NCI-H2196 (cell line): ENCODE measurements around the gene RSL1D1.
"Not testable (repeated sequence)": the region's sequence is repeated elsewhere in the genome, so short reads cannot be mapped to it uniquely, and the experiment has no call there.

Experiments used
- DNase-seq: peaks from one replicate; lab custom pipeline; 2025; ENCODE audit not compliant: unreplicated experiment; lab: John Stamatoyannopoulos, UW

RSL1D1 gene

DNA sequence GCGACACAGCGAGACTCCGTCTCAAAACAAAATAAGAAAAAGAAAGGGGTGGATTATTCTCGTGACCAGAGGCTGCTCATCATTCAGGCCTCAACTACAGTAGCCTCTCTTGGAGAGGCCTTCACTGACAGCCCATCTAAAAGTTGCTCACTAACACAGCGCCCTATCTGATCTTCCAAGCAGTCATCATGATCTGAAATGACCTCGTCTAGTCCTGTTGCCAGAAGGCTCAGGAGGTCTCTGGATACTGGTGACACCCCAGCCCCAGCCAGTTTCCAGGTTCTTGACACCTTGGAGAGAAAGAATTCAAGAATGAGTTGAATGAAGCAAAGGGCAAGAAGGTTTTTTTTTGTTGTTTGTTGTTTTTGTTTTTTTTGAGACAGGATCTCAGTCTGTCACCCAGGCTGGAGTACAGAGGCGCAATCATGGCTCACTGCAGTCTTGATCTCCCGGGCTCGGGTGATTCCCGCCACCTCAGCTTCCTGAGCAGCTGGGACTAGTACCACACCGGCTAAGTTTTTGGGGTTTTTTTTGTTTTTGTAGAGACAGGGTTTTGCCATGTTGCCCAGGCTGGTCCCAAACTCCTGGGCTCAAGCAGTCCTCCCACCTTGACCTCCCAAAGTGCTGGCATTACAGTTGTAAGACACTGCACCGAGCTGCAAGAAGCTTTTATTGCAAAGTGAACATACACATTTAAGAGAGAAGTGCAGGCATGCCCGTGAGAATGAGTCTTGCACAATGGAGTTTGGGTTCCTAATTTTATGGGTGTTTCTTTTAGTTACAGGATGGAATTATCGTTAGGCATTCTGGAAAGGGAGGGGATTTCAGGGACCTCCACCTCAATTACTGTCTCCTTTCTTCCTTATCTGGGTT is 51.6 kb downstream of the RSL1D1 start:
- DNase-seq: no peak

DNA sequence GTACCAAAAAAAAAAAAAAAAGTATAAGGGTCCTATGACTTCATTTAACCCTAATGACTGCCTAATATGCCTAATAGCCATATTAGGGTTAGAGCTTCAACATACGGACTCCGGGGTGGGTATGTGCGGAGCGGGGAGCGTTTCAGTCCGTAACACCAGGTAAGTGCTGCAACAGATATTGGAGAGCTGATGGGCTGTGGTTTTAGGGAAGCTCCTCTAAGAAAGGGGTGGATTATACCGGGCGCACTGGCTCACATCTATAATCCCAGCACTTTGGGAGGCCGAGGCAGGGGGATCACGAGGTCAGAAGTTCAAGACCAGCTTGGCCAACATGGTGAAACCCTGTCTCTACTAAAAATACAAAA is 52.3 kb downstream of the RSL1D1 start:
- no peak for DNase-seq

DNA sequence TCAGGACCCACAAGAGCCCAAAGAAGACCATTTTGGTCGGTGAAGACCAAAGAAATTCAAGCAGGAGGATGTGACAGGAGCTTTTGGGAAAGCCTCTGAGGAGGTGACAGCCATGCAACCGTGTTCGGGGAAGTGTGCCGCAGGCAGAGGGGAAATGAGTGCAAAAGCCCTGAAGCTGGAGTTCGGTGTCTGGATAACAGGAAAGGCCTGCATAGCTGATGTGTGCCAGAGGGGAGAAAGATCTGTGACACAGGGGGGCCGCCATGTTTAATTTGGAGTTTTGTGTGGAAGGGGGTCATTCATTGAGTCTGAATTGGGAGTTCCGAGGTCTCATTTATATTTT is 53.4 kb downstream of the RSL1D1 start:
- DNase-seq: no peak

DNA sequence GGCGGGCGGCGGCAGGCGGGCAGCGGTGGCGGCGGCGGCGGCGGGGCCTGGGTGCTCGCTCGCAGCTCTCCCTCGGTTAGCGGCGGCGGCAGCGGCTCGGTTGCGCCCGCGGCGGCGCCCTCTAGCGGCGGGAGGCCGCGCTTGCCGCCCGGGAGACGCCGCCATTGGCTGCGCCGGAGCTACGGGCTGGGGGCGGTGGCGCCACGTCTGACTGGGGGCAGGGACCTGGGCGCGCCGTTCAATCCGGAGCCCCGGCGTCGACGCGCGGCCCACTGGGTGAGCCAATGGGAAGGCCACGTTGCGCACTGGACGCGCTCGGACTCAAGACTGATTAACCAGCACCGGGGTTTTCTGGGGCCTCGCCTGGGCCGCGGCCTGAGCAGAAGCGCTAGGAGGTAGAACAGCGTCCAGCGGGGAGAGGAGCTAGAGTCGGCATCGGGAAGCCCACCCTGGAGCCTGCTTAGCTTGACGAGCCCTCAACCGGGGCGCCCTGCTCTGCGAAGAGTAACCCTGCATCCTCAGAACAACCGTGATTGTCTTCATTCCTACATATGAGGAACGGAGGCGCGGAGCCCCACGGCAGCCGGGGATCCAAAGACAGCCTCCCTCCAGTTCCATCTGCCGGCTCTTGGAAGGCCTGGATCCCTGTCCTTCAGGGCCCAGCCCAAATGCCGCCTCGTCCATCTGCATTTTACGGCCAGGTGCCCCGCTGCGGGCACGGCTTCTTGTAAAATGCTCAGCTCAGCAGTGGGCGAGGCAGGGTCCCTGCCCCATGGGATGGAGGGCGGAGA is 54.0 kb downstream of the RSL1D1 start, which contains the start of gene ZC3H7A:
Gene ZC3H7A (minus strand): TSS at position 93 of the 791 bp plus-strand sequence. CDS start 14,904 bp downstream, outside the sequence.
- peak; percentile 95 for DNase-seq

DNA sequence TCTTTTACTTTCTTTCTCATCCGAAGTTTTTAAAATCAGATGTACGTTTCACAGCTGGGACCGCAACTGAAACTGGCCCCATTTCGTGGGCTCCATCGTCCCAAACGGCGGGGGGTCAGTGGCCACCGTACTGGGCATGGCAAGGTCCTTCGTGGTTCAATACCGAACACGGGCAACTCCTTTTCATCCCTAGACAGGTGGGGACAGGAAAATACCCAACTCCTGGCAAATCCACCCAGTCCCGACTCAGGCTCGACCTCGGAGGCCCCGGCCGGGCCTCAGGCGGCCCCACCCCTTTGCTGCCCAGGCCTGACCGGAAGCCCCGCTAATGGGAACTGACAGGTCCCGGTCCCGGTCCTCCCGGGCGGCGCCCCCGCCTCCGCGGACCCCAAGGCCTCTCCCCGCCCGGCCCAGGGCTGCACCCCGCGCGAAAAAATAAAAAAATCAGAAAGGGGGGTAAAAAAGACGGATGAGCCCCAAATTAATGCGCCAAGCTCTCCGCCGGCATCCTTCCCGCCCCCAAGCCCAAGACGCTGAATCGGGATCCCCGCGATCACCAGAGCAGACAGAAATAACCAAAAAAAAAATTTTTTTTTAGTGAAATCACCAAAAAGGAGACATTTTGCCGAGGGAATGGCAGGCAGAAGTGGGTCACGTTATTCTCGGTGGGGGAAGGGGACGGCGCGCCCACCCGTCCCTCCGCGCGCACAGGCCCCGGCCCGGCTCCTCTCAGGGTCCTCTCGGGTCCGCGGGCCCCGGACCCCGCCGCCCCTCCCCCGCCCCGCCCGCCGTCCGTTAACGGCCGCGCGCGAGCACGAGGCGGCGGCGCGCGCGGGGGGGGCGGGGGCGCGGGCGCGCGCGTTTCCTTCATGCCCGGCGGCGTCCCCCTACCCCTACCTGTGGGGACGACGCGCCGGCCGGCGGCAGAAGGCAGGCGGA is 54.8 kb downstream of the RSL1D1 start:
- no peak for DNase-seq

DNA sequence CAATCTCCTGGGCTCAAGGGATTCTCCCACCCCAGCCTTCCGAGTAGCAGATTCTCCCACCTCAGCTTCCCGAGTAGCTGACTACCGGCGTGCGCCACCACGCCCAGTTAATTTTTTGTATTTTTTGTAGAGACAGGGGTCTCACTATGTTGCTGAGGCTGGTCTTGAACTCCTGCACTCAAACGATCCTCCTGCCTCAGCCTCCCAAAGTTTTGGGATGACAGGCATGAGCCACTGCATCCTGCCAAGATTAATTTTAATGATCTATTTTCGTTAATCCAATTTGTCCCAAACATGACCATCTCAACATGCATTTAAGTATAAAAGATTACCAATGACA is 55.5 kb downstream of the RSL1D1 start:
- DNase-seq: no peak

DNA sequence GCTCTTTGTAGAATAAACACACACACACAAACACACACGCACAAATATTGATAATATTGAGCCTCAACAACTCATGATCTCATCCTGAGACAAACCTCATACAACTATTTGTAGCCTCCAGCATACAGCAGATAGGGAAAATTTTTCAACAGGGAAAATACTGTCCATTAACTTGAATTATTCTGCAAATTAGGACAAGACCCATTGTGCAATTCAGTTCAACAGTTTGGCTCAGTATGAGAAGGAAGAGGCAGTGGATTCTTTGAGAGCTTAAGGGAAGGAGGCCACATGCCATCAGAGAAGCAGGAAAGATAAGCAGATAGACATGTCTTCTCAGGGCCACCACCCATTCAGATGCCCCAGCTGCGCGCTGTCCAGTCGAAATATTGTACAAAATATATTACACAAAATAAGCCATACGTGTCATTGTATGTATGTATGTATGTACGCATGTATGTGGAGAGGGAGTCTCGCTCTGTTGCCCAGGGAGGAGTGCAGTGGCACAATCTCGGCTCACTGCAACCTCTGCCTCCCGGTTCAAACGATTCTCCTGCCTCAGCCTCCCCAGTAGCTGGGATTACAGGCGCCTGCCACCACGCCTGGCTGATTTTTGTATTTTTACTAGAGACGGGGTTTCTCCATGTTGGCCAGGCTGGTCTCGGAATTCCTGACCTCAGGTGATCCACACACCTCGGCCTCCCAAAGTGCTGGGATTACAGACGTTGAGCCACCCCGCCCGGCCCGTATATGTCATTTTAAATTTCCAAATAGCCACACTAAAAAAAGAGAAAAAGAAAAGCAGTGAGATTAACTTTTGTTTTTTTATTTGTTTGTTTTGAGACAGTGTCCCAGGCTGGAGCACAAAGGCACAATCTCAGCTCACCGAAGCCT is 56.1 kb downstream of the RSL1D1 start:
- DNase-seq: no peak

DNA sequence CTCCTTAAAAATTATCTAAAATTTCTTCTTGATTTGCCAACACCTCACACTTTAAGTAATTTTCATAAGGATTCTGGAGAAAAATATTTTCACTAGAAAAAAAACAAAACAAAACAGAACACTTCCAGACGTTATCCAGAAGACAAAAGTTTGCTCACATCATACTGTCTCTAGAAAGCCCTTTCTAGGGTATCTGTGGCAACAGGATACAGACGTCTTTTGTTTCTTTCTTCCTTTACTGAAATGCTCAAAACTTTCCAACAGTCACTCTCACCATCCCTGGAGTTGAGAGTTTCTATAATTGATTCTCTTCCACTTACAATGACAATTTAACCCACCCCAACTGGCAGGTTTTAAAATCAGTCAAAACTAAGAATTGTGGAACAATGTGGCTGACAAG is 56.9 kb downstream of the RSL1D1 start:
- no peak for DNase-seq

DNA sequence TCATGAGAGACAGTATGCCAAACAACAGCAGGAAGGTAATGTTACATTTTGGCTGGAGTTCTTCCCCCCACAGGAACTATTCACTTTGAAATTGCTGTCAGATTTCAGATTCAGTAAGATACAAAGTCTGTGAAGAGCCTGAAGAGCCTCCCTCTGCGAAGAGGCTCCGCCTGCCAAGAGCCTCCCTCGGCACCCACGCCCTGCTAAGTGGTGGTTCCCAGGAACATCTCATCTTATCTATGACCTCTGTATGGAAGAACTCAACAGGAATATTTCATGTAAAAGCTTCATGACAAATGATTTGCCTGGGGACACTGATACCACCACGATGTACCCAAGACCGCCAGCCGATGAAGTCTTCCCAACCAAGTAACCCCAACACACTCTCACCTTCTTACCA is 57.5 kb downstream of the RSL1D1 start:
- peak; percentile 48 for DNase-seq

DNA sequence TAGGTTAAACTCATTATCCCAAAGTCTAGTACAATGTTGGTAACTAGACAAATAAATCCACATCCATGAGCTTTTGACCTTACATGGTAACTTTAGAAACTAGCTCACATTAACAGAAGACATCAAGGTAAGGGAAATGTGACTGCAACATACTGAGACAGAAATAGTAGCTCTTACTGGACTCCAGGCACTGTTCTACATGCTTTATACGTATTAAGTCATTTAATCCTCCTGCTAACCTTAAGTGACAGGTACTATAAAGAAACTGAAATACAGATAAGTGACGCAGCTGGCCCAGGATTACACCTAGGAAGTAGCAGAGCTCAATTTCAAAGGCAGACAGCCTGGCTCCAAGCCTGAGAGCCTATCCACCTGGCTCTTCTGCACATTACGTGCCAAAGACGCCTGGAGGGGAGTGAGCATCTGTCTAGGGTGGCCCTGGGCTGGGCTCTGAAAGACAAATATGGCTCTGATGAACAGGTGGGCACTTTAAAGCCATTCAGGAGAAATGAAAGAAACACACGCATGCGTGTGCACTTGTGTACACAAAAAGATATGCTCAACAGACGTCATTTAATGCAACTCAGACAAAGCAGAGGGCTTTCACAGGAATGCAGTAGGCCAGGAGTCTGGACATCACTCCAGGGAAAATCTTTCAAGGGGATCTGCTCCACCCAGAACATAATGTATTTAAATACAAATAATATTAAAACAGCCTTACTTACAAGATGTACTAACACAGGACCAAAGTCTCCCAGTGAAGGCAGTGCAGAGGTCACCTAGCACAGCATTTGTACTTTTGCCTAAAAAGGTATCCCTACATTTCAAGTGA is 58.7 kb downstream of the RSL1D1 start:
- DNase-seq: peak; percentile 97

DNA sequence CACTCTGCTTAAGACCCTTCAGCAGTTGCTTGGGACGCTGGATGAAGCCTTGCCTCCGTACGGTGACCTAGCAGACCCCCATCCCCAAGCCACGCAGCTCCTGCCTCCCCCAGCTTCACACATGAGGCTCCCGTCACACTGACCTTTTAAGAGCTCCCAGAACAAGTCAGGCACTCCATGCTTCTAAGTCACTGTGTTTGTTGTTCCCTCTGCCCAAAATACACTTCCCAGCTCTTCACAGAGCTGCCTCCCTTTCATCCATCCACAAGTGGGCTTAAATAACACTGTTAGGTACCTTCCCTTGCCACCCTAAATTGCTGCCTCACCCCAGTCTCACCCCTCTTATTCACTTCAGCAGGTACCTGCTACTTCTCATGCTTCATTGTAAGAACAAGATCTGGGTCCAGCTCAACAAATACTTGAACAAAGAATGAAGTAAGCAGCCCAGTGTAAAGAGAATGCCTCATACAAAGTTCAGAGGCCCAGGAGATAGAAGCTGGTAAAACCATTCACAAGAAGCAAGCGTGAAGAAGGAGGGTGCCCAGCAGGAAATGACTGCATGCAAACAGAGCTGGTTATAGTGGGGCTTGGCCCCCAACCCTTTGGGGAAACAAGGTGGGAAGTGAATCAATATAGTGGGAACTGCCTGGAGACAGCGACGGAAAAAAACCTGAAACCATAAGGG is 60.1 kb downstream of the RSL1D1 start:
- DNase-seq: peak; percentile 40

DNA sequence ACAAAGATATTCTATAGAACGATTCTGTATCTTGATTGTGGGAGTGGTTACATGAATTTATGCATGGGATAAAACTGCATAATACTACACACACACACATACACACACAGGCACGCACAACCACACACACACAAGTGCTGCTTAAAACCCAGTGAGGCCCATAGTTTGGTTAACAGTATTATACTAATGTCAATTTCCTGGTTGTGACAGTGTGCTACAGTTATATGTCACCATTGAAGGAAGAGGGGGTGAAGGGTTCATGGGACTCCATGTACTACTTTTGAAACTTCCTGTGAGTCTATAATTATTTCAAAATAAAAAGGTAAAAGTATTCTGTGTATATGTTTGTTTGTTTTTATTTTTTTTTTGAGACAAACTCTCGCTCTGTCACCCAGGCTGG is 62.4 kb downstream of the RSL1D1 start:
- no peak for DNase-seq

DNA sequence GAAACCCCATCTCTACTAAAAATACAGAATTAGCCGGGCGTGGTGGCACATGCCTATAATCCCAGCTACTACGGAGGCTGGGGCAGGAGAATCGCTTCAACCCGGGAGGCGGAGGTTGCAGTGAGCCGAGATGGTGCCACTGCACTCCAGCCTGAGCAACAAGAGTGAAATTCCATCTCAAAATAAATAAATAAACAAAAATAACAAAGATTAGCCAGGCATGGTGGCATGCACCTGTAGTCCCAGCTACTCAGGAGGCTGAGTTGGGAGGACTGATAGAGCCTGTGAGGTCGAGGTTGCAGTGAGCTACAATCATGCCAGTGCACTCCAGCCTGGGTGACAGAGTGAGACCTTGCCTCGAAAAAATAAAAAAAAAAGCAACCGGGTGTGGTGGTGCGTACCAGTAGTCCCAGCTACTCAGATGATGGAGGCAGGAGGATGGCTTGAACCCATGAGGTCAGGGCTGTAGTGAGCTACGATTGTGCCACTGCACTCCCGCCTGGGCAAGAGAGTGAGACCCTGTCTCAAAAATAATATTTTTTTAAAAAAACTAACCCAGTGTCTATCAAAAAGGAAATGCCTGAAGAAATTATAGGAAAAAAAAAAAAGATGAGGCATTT is 66.3 kb downstream of the RSL1D1 start:
- DNase-seq: not testable (repeated sequence)

DNA sequence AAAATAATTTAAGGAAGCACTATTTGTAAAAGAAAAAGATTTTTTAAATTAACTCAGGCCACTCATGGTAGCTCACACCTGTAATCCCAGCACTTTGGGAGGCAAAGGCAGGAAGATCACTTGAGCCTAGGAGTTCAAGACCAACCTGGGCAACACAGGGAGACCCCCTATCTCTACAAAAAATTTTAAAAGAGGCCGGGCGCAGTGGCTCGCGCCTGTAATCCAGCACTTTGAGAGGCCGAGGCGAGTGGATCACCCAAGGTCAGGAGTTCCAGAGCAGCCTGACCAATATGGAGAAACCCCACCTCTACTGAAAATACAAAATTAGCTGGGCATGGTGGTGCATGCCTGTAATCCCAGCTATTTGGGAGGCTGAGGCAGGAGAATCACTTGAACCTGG is 67.0 kb downstream of the RSL1D1 start:
- DNase-seq: not testable (repeated sequence)

DNA sequence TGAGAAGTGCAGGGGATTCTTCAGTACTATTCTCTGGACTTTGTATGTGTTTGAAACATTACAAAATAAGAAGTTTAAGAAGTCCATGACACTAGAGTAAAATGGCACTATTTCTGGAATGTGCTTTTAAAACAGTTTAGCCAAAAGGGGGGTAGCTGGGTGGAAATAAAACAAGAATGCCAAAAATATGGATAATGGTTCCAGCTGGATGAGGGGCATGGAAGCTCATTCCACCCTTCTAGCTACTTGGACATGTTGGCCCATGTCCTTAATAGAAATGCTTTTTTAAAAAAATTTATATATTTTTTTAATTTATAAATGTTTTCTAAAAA is 67.3 kb downstream of the RSL1D1 start:
- no peak for DNase-seq
